ENCODE measurements around the gene PCSK5. TPM values are rescaled to one million over a fixed set of nuclear protein-coding genes. Genes with fewer than 3 reads are reported as not detected.

Gene PCSK5
- total and polyA plus RNA-seq, 2 donors (not counting 1 experiment from before 2014, with no cell fraction given): 0.09 TPM; not detected in 1

DNA sequence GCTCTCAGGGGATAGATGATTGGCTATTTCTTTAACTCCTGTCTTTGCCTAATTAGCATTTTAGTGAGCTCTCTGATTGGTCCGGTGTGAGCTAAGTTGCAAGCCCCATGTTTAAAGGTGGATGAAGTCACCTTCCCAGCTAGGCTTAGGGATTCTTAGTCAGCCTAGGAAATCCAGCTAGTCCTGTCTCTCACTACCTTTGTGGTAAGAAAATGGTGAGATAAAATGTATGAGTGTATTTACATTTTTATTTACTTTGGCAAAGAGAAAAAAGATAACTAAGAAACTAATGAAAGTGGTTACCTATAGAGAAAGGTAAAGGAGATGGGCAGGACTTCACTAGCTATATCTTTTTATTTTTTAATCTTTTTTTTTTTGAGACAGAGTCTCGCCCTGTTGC lies 357.0 kb downstream of the PCSK5 start:
- 100% methylated on average over 1 of the region's 2 CpGs for WGBS (ENCODE audit: insufficient coverage)
- intact Hi-C loops (cut with micrococcal nuclease): no loop called here
- Histone ChIP-seq H3K36me3 (replicated peaks in 1 of 2; ENCODE audit: control extremely low read depth in 1 of 2, control insufficient read depth in 1 of 2, extremely low read depth in 1 of 2, insufficient read depth in 2 of 2, low read length in 1 of 2) (no peaks in the 10 kb centered on the region), H3K4me3 (ENCODE audit: control extremely low read depth in 1 of 5, extremely low read depth in 1 of 5, insufficient read depth in 1 of 5, low read depth in 2 of 5, low read length in 4 of 5) (no peak overlapping the region), H3K4me1 (ENCODE audit: control insufficient read depth in 2 of 2, insufficient read depth in 2 of 2, low read length in 2 of 2) (no peaks in the 10 kb centered on the region), H2AFZ (ENCODE audit: insufficient read depth, low read depth, low read length, poor library complexity, severe bottlenecking) (no peak overlapping the region), H3K27me3 (replicated peaks in 1 of 4; ENCODE audit: control extremely low read depth in 1 of 4, control insufficient read depth in 3 of 4, insufficient read depth in 4 of 4, low read length in 3 of 4) (no peaks in the 10 kb centered on the region), H3K9me3 (ENCODE audit: control extremely low read depth in 1 of 3, control insufficient read depth in 2 of 3, insufficient read depth in 1 of 3, low read length in 2 of 3) (peaks cover 0 to 3% (median 0%) of the 10 kb centered on the region in 3 donors), H3K9ac (ENCODE audit: low read length) (no peak overlapping the region), H3K79me2 (ENCODE audit: control insufficient read depth, insufficient read depth, low read length) (no peaks in the 10 kb centered on the region), H3K27ac (ENCODE audit: low read length in 2 of 2) (no peak overlapping the region), H4K20me1 (ENCODE audit: control insufficient read depth, insufficient read depth, low read length, poor library complexity, severe bottlenecking) (no peaks in the 10 kb centered on the region), H3K4me2 (replicated peaks; ENCODE audit: low read depth, low read length, poor library complexity, severe bottlenecking) (no peak overlapping the region)
- TF ChIP-seq, protein P1, sequence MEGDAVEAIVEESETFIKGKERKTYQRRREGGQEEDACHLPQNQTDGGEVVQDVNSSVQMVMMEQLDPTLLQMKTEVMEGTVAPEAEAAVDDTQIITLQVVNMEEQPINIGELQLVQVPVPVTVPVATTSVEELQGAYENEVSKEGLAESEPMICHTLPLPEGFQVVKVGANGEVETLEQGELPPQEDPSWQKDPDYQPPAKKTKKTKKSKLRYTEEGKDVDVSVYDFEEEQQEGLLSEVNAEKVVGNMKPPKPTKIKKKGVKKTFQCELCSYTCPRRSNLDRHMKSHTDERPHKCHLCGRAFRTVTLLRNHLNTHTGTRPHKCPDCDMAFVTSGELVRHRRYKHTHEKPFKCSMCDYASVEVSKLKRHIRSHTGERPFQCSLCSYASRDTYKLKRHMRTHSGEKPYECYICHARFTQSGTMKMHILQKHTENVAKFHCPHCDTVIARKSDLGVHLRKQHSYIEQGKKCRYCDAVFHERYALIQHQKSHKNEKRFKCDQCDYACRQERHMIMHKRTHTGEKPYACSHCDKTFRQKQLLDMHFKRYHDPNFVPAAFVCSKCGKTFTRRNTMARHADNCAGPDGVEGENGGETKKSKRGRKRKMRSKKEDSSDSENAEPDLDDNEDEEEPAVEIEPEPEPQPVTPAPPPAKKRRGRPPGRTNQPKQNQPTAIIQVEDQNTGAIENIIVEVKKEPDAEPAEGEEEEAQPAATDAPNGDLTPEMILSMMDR (IDR thresholded peaks at IDR 0.05): no peak
- TF ChIP-seq EZH2 (IDR thresholded peaks at IDR 0.05; ENCODE audit: borderline replicate concordance, insufficient read depth, low read depth, low read length, poor library complexity, severe bottlenecking): no peak
- ChIA-PET CTCF (no interaction called here), POLR2A (no interaction called here)
- no peak overlapping the region for H3K4me3 Mint-ChIP-seq
- H3K27ac Mint-ChIP-seq: no peak overlapping the region
- no peak for ATAC-seq (ENCODE audit: low read depth)
- no peaks in the 10 kb centered on the region for H3K9me3 Mint-ChIP-seq (ENCODE audit: insufficient read depth)
- DNase-seq: no peak
- H3K4me1 Mint-ChIP-seq: no peaks in the 10 kb centered on the region
- H3K27me3 Mint-ChIP-seq: peaks cover 5% of the 10 kb centered on the region

DNA sequence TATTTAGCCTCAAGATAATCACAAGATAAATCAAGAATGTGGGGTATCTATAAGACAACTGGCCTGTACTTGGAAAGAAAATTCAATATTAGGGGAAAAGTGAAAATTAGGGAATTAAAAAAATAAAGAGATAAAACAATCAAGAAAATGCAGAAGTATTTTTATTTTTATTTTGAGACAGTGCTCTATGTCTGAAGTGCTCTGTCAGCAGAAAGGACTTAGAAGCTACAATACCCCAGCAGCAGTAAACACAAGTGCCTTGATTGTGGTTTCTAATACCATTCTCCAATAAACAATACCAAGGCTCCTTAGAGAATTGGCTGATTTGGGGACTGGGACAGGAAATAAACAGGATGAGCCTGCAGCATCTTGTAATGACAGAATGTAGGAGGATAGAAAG lies 358.8 kb downstream of the PCSK5 start:
- intact Hi-C loops (cut with micrococcal nuclease): no loop called here
- ChIA-PET POLR2A (no interaction called here), CTCF (no interaction called here)
- Histone ChIP-seq H3K79me2 (ENCODE audit: control insufficient read depth, insufficient read depth, low read length) (no peaks in the 10 kb centered on the region), H3K4me2 (replicated peaks; ENCODE audit: low read depth, low read length, poor library complexity, severe bottlenecking) (no peak overlapping the region), H2AFZ (ENCODE audit: insufficient read depth, low read depth, low read length, poor library complexity, severe bottlenecking) (no peak overlapping the region), H4K20me1 (ENCODE audit: control insufficient read depth, insufficient read depth, low read length, poor library complexity, severe bottlenecking) (no peaks in the 10 kb centered on the region), H3K4me1 (ENCODE audit: control insufficient read depth in 2 of 2, insufficient read depth in 2 of 2, low read length in 2 of 2) (no peaks in the 10 kb centered on the region), H3K36me3 (replicated peaks in 1 of 2; ENCODE audit: control extremely low read depth in 1 of 2, control insufficient read depth in 1 of 2, extremely low read depth in 1 of 2, insufficient read depth in 2 of 2, low read length in 1 of 2) (no peaks in the 10 kb centered on the region), H3K27me3 (replicated peaks in 1 of 4; ENCODE audit: control extremely low read depth in 1 of 4, control insufficient read depth in 3 of 4, insufficient read depth in 4 of 4, low read length in 3 of 4) (no peaks in the 10 kb centered on the region), H3K9ac (ENCODE audit: low read length) (no peak overlapping the region), H3K4me3 (ENCODE audit: control extremely low read depth in 1 of 5, extremely low read depth in 1 of 5, insufficient read depth in 1 of 5, low read depth in 2 of 5, low read length in 4 of 5) (no peak overlapping the region), H3K9me3 (ENCODE audit: control extremely low read depth in 1 of 3, control insufficient read depth in 2 of 3, insufficient read depth in 1 of 3, low read length in 2 of 3) (peaks cover 0 to 3% (median 0%) of the 10 kb centered on the region in 3 donors), H3K27ac (ENCODE audit: low read length in 2 of 2) (no peak overlapping the region)
- no peak for TF ChIP-seq EZH2 (IDR thresholded peaks at IDR 0.05; ENCODE audit: borderline replicate concordance, insufficient read depth, low read depth, low read length, poor library complexity, severe bottlenecking)
- TF ChIP-seq, protein P1 (IDR thresholded peaks at IDR 0.05): no peak
- no peaks in the 10 kb centered on the region for H3K4me1 Mint-ChIP-seq
- no peak for DNase-seq
- no peak for ATAC-seq (ENCODE audit: low read depth)
- peaks cover 5% of the 10 kb centered on the region for H3K27me3 Mint-ChIP-seq
- H3K27ac Mint-ChIP-seq: no peak overlapping the region
- H3K9me3 Mint-ChIP-seq (ENCODE audit: insufficient read depth): no peaks in the 10 kb centered on the region
- no peak overlapping the region for H3K4me3 Mint-ChIP-seq
